Osteocyte (in vitro differentiated cells): ENCODE data around the gene NMRAL1. TPM values are rescaled to one million over a fixed set of nuclear protein-coding genes. Genes with fewer than 3 reads are reported as not detected.

Source experiments
- DNase-seq: peaks from one replicate; pipeline ENCODE4 v3.0.0; 2021; ENCODE audit warnings: mixed read lengths; ENCODE audit not compliant: unreplicated experiment; ENCODE audit errors: extremely low spot score
- H3K27ac Mint-ChIP-seq: one replicate; pipeline ENCODE4 v1.8.0; 2021; ENCODE audit warnings: mild to moderate bottlenecking, mixed read lengths; ENCODE audit not compliant: unreplicated experiment
- H3K27me3 Mint-ChIP-seq: one replicate; pipeline ENCODE4 v1.8.0; 2021; ENCODE audit warnings: mixed read lengths; ENCODE audit not compliant: unreplicated experiment
- H3K36me3 Mint-ChIP-seq: one replicate; pipeline ENCODE4 v1.8.0; 2021; ENCODE audit warnings: mixed read lengths; ENCODE audit not compliant: unreplicated experiment
- H3K4me1 Mint-ChIP-seq: one replicate; pipeline ENCODE4 v1.8.0; 2021; ENCODE audit warnings: mixed read lengths; ENCODE audit not compliant: unreplicated experiment
- H3K4me3 Mint-ChIP-seq: one replicate; pipeline ENCODE4 v1.8.0; 2021; ENCODE audit warnings: mild to moderate bottlenecking, moderate library complexity, mixed read lengths; ENCODE audit not compliant: unreplicated experiment
- H3K9me3 Mint-ChIP-seq: one replicate; pipeline ENCODE4 v1.8.0; 2021; ENCODE audit warnings: mixed read lengths; ENCODE audit not compliant: unreplicated experiment
- total RNA-seq: library from RNA; stranded (reverse); gene quantifications from 2 replicates; pipeline ENCODE4 v1.2.1, GENCODE V29; 2021
- TF ChIP-seq, protein P1 (sequence below): fragments of 200-600 bp; sonication (generic); IDR thresholded peaks from 2 replicates; pipeline ENCODE4 v1.5.0; 2021; ENCODE audit warnings: antibody characterized with exemption, mild to moderate bottlenecking, moderate library complexity

Gene NMRAL1
- total RNA-seq, 1 donor from 2014 or later, result 55.0 TPM

- Mint-ChIP-seq H3K4me1 (peaks cover 7% of the 10 kb centered on the region), H3K27me3 (no peaks in the 10 kb centered on the region), H3K9me3 (no peaks in the 10 kb centered on the region), H3K36me3 (peaks cover 11% of the 10 kb centered on the region), H3K4me3 (no peak overlapping the region), H3K27ac (no peak overlapping the region)
- TF ChIP-seq, protein P1, sequence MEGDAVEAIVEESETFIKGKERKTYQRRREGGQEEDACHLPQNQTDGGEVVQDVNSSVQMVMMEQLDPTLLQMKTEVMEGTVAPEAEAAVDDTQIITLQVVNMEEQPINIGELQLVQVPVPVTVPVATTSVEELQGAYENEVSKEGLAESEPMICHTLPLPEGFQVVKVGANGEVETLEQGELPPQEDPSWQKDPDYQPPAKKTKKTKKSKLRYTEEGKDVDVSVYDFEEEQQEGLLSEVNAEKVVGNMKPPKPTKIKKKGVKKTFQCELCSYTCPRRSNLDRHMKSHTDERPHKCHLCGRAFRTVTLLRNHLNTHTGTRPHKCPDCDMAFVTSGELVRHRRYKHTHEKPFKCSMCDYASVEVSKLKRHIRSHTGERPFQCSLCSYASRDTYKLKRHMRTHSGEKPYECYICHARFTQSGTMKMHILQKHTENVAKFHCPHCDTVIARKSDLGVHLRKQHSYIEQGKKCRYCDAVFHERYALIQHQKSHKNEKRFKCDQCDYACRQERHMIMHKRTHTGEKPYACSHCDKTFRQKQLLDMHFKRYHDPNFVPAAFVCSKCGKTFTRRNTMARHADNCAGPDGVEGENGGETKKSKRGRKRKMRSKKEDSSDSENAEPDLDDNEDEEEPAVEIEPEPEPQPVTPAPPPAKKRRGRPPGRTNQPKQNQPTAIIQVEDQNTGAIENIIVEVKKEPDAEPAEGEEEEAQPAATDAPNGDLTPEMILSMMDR, result no peak
- DNase-seq, result no peak
Measured at GRCh38 chr16:4513881-4514280, 39.5 kb upstream of the NMRAL1 start.

- H3K27me3 Mint-ChIP-seq, result no peaks in the 10 kb centered on the region
- no peak overlapping the region for H3K4me3 Mint-ChIP-seq
- TF ChIP-seq, protein P1, result no peak
- H3K36me3 Mint-ChIP-seq, result peaks cover 11% of the 10 kb centered on the region
- no peak for DNase-seq
- no peaks in the 10 kb centered on the region for H3K9me3 Mint-ChIP-seq
- no peak overlapping the region for H3K27ac Mint-ChIP-seq
- peaks cover 7% of the 10 kb centered on the region for H3K4me1 Mint-ChIP-seq
Measured at GRCh38 chr16:4513086-4513860, 38.8 kb upstream of the NMRAL1 start.

GRCh38 chr16:4512473-4512872, 38.0 kb upstream of the NMRAL1 start:
- H3K27ac Mint-ChIP-seq, result no peak overlapping the region
- H3K4me3 Mint-ChIP-seq, result no peak overlapping the region
- no peaks in the 10 kb centered on the region for H3K27me3 Mint-ChIP-seq
- no peak for DNase-seq
- TF ChIP-seq, protein P1, result no peak
- peaks cover 7% of the 10 kb centered on the region for H3K4me1 Mint-ChIP-seq
- H3K36me3 Mint-ChIP-seq, result peaks cover 11% of the 10 kb centered on the region
- no peaks in the 10 kb centered on the region for H3K9me3 Mint-ChIP-seq

DNA sequence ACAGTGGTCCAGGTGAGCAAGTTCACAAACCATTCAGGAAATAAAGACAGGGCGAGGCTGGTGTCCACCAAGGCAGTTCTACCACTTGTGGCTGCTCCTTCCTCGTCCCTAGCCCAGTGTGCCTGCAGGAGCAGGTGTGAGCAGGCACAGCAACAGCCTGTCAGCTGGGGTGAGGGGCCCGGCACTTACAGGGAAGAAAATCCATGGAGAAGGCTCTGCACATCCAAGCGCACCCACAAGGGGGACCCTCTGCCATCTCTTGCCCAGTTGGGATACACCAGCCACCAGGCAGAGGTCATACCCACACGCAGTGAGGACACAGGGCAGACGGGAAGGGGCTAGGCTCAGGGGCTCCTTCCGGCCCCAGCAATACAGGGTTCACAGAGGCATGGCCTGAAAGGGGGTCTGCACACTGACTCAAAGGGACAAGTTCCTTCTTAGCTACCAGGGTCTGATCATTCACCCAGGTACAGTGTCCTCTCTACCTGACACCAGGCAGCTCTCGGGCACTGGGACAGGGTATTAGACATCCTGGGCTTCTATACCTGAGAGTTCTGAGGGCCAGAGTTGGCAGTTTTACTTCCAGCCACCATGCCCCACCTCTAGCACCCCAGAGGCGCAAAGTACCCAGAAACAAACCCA, 37.1 kb upstream of the NMRAL1 start:
- DNase-seq, result no peak
- Mint-ChIP-seq H3K4me1 (peaks cover 7% of the 10 kb centered on the region), H3K9me3 (no peaks in the 10 kb centered on the region), H3K27ac (peak overlapping the region; percentile 55), H3K27me3 (no peaks in the 10 kb centered on the region), H3K4me3 (no peak overlapping the region), H3K36me3 (peaks cover 11% of the 10 kb centered on the region)
- TF ChIP-seq, protein P1, result peak; percentile 53

GRCh38 chr16:4510747-4511426, 36.5 kb upstream of the NMRAL1 start:
- Mint-ChIP-seq H3K4me1 (peaks cover 7% of the 10 kb centered on the region), H3K4me3 (no peak overlapping the region), H3K9me3 (no peaks in the 10 kb centered on the region), H3K36me3 (peaks cover 9% of the 10 kb centered on the region), H3K27ac (peak overlapping the region; percentile 55), H3K27me3 (no peaks in the 10 kb centered on the region)
- TF ChIP-seq, protein P1, result no peak
- no peak for DNase-seq
